EH (cell line): ENCODE data around the gene KLHL8.

ENCODE experiments used
- DNase-seq: peaks from one replicate; pipeline ENCODE4 v3.0.0-alpha.2; 2015; ENCODE audit warnings: low read depth

Gene KLHL8

GRCh38 chr4:87120411-87121162 lies 99.8 kb downstream of the KLHL8 start:
- no peak for DNase-seq

DNA sequence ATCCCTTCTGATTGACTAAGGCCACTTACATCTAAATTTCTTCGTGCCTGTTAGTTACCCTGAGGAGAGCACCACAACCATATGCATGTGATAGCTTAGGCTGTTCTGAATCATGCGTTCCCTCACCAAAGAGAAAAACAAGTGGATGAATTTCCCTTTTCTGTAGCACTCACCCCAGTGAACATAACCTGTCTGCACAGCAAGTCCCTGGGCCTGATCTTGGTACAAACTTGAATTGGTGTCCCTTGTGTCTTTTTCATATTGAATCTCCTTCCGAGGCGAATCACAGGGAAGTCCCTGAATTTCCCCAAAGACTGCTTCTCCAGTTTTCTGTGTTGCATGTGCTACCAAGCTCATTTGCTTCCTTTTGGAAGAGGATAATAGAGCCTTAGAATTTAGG lies 100.4 kb downstream of the KLHL8 start:
- no peak for DNase-seq

DNA sequence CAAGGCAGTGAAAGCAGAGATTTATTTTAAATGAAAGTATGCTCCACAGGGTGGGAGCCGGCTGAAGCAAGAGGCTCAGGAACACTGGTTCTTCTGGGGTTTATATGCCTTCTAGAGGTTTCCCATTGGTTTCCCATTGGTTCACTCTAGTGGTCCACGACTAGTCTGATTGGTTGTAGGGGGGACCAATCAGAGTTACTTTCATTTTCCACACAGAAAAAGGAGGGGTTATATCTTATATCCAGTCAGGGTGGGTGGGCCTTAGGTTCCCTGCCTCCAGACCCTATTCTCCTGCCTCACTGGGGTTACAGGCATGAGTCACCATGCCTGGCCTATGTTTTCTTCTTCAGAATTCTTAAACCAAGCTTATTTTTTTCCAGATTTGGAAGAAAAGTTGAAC lies 101.6 kb downstream of the KLHL8 start:
- peak; percentile 79 for DNase-seq

- no peak for DNase-seq
These were observed 102.0 kb downstream of the KLHL8 start for GRCh38 chr4:87118421-87118820.

DNA sequence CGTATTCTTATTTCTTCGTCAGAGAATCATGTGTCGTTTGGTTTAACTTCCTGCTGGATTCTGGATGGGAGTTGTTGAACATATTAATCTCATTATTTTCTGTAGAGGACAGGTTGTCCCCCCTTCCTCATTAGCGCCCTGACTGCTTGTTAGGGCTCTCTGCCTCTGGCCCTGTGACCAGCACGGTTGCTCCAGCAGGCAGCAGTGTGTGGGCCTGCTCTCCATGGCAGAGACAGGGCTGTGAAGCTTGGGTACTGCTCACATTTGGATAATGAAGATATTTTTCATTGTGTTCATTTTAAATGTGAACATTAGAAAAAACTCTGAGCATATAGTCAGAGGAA lies 102.7 kb downstream of the KLHL8 start:
- no peak for DNase-seq

- DNase-seq: no peak
These were observed 103.2 kb downstream of the KLHL8 start for GRCh38 chr4:87117051-87117731.

DNA sequence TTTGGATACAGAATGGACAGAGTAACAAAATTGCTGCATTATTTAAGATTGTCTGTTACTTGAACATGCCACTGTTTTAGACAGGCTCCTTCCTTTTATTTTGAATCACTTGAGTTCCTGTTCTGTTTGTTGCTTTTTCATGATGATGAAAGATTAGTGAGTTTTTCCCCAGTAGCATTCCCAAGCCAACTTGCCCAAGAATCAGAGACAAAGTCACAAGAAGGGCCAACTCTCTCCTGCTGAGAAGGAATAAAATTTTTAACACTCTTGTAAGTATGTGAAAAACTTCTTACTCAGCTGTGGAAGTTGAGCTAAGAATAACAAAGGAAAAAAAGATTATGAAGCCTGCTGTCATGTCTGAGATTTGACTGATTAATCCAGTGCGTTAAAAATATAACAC lies 104.2 kb downstream of the KLHL8 start:
- peak; percentile 69 for DNase-seq

- DNase-seq: no peak
These were observed 106.0 kb downstream of the KLHL8 start for GRCh38 chr4:87114245-87115062.

DNA sequence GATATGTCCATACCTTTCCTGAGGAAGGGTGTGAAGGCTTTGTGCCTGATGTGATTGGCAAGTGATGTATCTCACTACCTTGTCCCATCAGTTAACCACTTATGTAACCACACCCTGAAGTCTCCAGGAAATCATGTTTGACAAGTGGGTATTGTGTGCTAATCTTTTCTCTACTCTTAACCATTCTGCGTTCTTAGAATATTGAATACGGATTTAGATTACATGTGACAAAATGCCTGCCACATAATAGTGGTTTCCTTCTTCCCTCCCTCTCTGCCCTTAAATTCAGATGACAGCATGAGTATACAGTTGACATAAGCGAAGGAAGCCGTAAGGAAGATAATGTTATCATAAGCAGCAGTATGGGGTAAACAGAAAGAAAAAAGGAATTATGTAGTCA lies 108.4 kb downstream of the KLHL8 start:
- no peak for DNase-seq
